Stimulated activated CD4-positive, alpha-beta T cell treated with anti-CD3 and anti-CD28 coated beads, Interleukin-2, amount 100 ng/mL, for 48 hours (primary cell): ENCODE measurements around the gene SCO1.

ENCODE experiments used
- DNase-seq, 2 donors: peaks; one replicate each; pipeline ENCODE4 v3.0.0-alpha.2; 2020

Gene SCO1

GRCh38 chr17:10651927-10652326 lies 45.4 kb downstream of the SCO1 start:
- no peak for DNase-seq

GRCh38 chr17:10649602-10650001 lies 47.7 kb downstream of the SCO1 start:
- no peak for DNase-seq

- DNase-seq = no peak
Observed at GRCh38 chr17:10648956-10649355, 48.4 kb downstream of the SCO1 start.

- DNase-seq = no peak
Observed at GRCh38 chr17:10648381-10648780, 49.0 kb downstream of the SCO1 start.

GRCh38 chr17:10646392-10646990 lies 50.8 kb downstream of the SCO1 start:
- peak; percentile 72 to 79 for DNase-seq

GRCh38 chr17:10640475-10640874 lies 56.9 kb downstream of the SCO1 start:
- no peak for DNase-seq

GRCh38 chr17:10638151-10638550 lies 59.2 kb downstream of the SCO1 start:
- DNase-seq = no peak

GRCh38 chr17:10635290-10635689 lies 62.0 kb downstream of the SCO1 start:
- no peak for DNase-seq

GRCh38 chr17:10633738-10634379 lies 63.5 kb downstream of the SCO1 start:
- DNase-seq = no peak

GRCh38 chr17:10631701-10632100 lies 65.6 kb downstream of the SCO1 start:
- no peak for DNase-seq

- DNase-seq = peak; percentile 21 to 29
Observed at GRCh38 chr17:10631048-10631700, 66.2 kb downstream of the SCO1 start.

GRCh38 chr17:10629706-10630105 lies 67.6 kb downstream of the SCO1 start:
- DNase-seq = no peak

GRCh38 chr17:10628756-10629155 lies 68.6 kb downstream of the SCO1 start:
- DNase-seq = no peak

- no peak for DNase-seq
Observed at GRCh38 chr17:10626390-10626789, 70.9 kb downstream of the SCO1 start.

GRCh38 chr17:10624969-10625368 lies 72.4 kb downstream of the SCO1 start:
- no peak for DNase-seq

GRCh38 chr17:10623737-10624338 lies 73.5 kb downstream of the SCO1 start:
- DNase-seq = no peak

- no peak for DNase-seq
Observed at GRCh38 chr17:10622617-10623485, 74.5 kb downstream of the SCO1 start.
